Rectal smooth muscle tissue (tissue), 1 donor: ENCODE data around the gene TIAM2.

Source experiments
- H3K27ac ChIP-seq: one replicate; pipeline ENCODE4 v1.7.0; 2013; ENCODE audit warnings: low read depth, low read length, inconsistent platforms
- H3K27me3 ChIP-seq: one replicate; pipeline ENCODE4 v1.7.0; 2013; ENCODE audit warnings: low read length; ENCODE audit not compliant: control insufficient read depth, insufficient read depth
- H3K36me3 ChIP-seq: one replicate; pipeline ENCODE4 v1.7.0; 2013; ENCODE audit warnings: low read length; ENCODE audit not compliant: control insufficient read depth, insufficient read depth
- H3K4me1 ChIP-seq: one replicate; pipeline ENCODE4 v1.7.0; 2013; ENCODE audit warnings: low read length; ENCODE audit not compliant: control insufficient read depth, insufficient read depth
- H3K4me3 ChIP-seq: one replicate; pipeline ENCODE4 v1.7.0; 2013; ENCODE audit warnings: low read length
- H3K9ac ChIP-seq: one replicate; pipeline ENCODE4 v1.7.0; 2013; ENCODE audit warnings: low read length

The TIAM2 gene

GRCh38 chr6:155036907-155037306 lies 41.8 kb downstream of the TIAM2 start:
- peaks cover under 1% of the 10 kb centered on the region for H3K4me1 ChIP-seq
- no peaks in the 10 kb centered on the region for H3K36me3 ChIP-seq
- H3K4me3 ChIP-seq, result no peak overlapping the region
- no peak overlapping the region for H3K27ac ChIP-seq
- no peaks in the 10 kb centered on the region for H3K27me3 ChIP-seq
- H3K9ac ChIP-seq, result no peak overlapping the region

- H3K4me3 ChIP-seq, result no peak overlapping the region
- H3K4me1 ChIP-seq, result peaks cover 2% of the 10 kb centered on the region
- H3K36me3 ChIP-seq, result no peaks in the 10 kb centered on the region
- no peaks in the 10 kb centered on the region for H3K27me3 ChIP-seq
- H3K9ac ChIP-seq, result no peak overlapping the region
- no peak overlapping the region for H3K27ac ChIP-seq
Measured at GRCh38 chr6:155038104-155038503, 43.0 kb downstream of the TIAM2 start.

GRCh38 chr6:155038527-155038926 lies 43.4 kb downstream of the TIAM2 start:
- Histone ChIP-seq H3K4me1 (peaks cover 2% of the 10 kb centered on the region), H3K27me3 (no peaks in the 10 kb centered on the region), H3K36me3 (no peaks in the 10 kb centered on the region), H3K4me3 (no peak overlapping the region), H3K27ac (no peak overlapping the region), H3K9ac (no peak overlapping the region)

GRCh38 chr6:155039618-155040017 lies 44.5 kb downstream of the TIAM2 start:
- no peaks in the 10 kb centered on the region for H3K36me3 ChIP-seq
- no peak overlapping the region for H3K9ac ChIP-seq
- H3K27ac ChIP-seq, result no peak overlapping the region

DNA sequence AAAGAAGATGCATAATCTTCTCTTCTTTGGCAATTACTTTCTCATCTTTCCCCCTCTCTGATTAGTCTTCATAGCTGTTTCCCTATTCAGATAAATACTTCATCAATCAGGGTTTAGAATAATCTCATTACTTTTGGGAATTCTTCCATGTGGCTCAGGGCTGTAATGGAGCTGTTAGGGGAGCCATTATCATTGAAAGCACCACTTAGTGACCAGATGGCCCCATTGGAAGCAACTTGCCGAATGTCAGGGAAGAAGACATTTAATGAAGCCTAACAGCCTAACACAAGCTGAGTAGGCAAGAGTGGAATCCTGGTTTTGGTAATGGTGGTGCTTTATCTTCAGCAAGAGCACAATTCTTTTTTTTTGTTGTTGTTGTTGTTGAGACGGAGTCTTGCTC lies 45.0 kb downstream of the TIAM2 start:
- H3K27me3 ChIP-seq, result no peaks in the 10 kb centered on the region
- H3K9ac ChIP-seq, result no peak overlapping the region
- H3K4me3 ChIP-seq, result no peak overlapping the region
- no peak overlapping the region for H3K27ac ChIP-seq
- no peaks in the 10 kb centered on the region for H3K36me3 ChIP-seq
- H3K4me1 ChIP-seq, result peaks cover 2% of the 10 kb centered on the region

More at GRCh38 chr6:155039618-155040017, 44.5 kb downstream of the TIAM2 start:
- H3K4me1 ChIP-seq, result peaks cover 2% of the 10 kb centered on the region
- no peaks in the 10 kb centered on the region for H3K27me3 ChIP-seq
- H3K4me3 ChIP-seq, result no peak overlapping the region

GRCh38 chr6:155040901-155041650 lies 46.0 kb downstream of the TIAM2 start:
- no peak overlapping the region for H3K27ac ChIP-seq

DNA sequence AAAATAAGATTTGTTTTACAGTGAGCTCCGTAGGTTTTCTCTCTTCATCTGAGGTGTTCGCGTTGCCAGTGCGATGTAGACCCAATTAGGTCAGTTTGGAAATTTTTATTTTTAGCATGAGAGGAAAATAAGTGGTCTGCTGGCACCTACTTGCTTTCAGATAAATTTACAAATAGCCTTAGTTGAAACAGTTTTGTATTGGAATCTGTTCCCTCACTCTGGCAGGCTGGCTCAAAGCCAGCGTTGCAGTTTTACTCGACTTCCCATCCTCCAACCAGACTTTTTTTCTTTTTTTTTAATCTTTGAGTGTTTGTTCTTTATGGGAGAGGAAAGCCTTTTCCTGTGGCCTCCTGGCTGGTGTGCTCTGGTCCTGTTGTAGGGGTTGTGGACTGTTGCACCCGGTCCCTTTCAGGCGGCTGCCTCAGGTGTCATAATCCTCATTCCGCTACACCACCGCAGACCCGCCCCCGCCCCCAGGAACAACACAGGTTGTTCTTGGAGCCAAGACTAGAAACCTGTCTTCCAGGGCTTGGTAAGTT lies 46.7 kb downstream of the TIAM2 start:
- Histone ChIP-seq H3K4me1 (peaks cover 2% of the 10 kb centered on the region), H3K9ac (no peak overlapping the region), H3K27me3 (no peaks in the 10 kb centered on the region), H3K36me3 (no peaks in the 10 kb centered on the region), H3K27ac (no peak overlapping the region), H3K4me3 (no peak overlapping the region)

More at GRCh38 chr6:155040901-155041650, 46.0 kb downstream of the TIAM2 start:
- Histone ChIP-seq H3K36me3 (no peaks in the 10 kb centered on the region), H3K27me3 (no peaks in the 10 kb centered on the region), H3K4me3 (no peak overlapping the region), H3K9ac (no peak overlapping the region), H3K4me1 (peaks cover 2% of the 10 kb centered on the region)

DNA sequence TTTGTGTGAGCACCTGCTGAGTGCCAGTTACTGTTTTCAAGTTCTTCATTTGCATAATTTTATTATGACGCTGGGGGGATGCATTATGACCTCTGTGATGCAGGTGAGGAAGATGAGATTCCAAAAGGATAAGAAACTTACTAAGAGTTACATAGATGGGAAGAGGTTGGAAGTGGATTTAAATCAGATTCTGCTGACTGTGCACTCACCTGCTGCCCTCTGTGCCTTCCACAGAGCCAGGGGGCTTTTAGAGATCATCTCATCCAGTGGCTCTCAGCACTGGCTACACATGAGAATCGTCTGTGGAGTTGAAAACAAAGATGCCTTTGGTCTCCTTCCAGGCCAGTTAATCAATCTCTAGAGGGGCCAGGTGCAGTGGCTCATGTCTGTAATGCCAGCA lies 47.9 kb downstream of the TIAM2 start:
- Histone ChIP-seq H3K4me1 (peaks cover 2% of the 10 kb centered on the region), H3K36me3 (no peaks in the 10 kb centered on the region), H3K27ac (no peak overlapping the region), H3K9ac (no peak overlapping the region), H3K27me3 (no peaks in the 10 kb centered on the region), H3K4me3 (no peak overlapping the region)

GRCh38 chr6:155045561-155046404 lies 50.7 kb downstream of the TIAM2 start:
- Histone ChIP-seq H3K4me3 (no peak overlapping the region), H3K4me1 (peaks cover 2% of the 10 kb centered on the region), H3K36me3 (no peaks in the 10 kb centered on the region), H3K27ac (no peak overlapping the region), H3K27me3 (no peaks in the 10 kb centered on the region), H3K9ac (no peak overlapping the region)

DNA sequence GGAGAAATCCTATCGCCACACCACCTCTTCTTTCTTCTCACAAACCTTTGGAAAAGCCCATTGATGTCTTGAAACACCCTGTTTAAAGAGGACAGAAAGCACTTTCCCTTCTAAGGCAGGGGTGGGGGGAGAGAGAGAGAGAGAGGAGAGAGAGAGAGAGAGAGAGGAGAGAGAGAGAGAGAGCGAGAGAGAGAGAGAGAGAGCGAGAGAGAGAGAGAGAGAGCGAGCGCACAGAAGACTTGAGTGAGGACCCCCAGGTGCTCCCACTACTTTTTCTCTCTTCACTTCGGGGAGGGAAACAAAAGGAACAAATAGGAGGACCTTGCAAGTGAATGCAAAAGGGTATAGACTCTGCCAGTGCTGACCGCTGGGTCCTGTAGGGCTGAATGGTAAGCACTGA lies 52.4 kb downstream of the TIAM2 start:
- Histone ChIP-seq H3K36me3 (no peaks in the 10 kb centered on the region), H3K27ac (no peak overlapping the region), H3K27me3 (no peaks in the 10 kb centered on the region), H3K4me3 (no peak overlapping the region), H3K4me1 (no peaks in the 10 kb centered on the region), H3K9ac (no peak overlapping the region)

- Histone ChIP-seq H3K36me3 (no peaks in the 10 kb centered on the region), H3K4me3 (no peak overlapping the region), H3K27me3 (no peaks in the 10 kb centered on the region), H3K27ac (no peak overlapping the region), H3K4me1 (no peaks in the 10 kb centered on the region), H3K9ac (no peak overlapping the region)
Measured at GRCh38 chr6:155050311-155050710, 55.2 kb downstream of the TIAM2 start.

DNA sequence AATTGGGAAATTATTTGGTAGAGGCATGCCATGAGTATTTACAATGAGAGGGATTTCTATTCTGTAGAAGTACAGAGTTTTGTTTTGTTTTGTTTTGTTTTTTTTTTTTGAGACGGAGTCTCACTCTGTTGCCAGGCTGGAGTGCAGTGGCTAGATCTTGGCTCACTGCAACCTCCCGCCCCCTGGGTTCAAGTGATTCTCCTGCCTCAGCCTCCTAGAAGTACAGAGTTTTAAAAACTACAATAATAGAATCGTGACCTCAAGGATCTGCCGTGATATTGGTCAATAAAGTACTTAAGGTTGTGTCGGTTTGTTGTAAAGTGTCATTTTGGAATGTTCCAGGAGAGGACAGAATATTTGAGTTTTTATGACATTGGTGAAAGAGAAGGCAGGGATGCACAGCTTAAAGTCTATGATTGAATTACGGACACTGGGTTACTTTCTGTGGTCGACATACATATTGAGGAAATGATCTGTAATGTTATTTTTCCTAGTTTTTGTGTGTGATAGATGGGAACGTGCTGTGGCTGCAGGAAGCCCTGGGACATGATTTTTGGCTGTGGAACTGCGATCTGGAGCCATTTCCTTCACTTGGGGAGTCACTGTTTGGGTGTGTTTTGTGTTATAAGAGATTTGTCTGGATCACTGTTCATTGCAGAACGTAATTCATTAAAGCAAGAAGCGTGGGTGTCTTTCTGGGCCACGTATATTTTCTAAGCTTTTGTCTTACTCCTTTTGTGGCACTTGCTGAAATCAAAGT lies 59.6 kb downstream of the TIAM2 start:
- Histone ChIP-seq H3K27me3 (no peaks in the 10 kb centered on the region), H3K27ac (no peak overlapping the region), H3K9ac (no peak overlapping the region), H3K4me1 (no peaks in the 10 kb centered on the region), H3K36me3 (no peaks in the 10 kb centered on the region), H3K4me3 (no peak overlapping the region)
